ENCODE data around the gene CHST7. TPM values are rescaled to one million over a fixed set of nuclear protein-coding genes. Genes with fewer than 3 reads are reported as not detected.

Gene CHST7
- total RNA-seq, 6 experiments from 2014 or later: 4.8 to 7.1 (median 5.7) TPM

- intact Hi-C loops (cut with DNase I): no loop called here
- Histone ChIP-seq H3K4me1 (peaks cover 0 to 55% (median 6%) of the 10 kb centered on the region in 4 donors), H3K9me3 (no peaks in the 10 kb centered on the region), H3K27ac (peak overlapping the region in 1 of 3 donors; percentile 15), H3K27me3 (no peaks in the 10 kb centered on the region), H3K4me3 (peak overlapping the region in 1 of 3 donors; percentile 6), H3K36me3 (no peaks in the 10 kb centered on the region)
- ATAC-seq (peak in 3 of 4 donors; percentile 35 to 83 (median 61)), DNase-seq (peak in 1 of 3 donors; percentile 48)
- WGBS (ENCODE audit: insufficient coverage, low coverage, low lambda C conversion rate, missing lambda C conversion rate): 33% methylated on average over 6 of the region's 6 CpGs
- no peak for TF ChIP-seq POLR2A (IDR thresholded peaks at IDR 0.05)
- no peak for TF ChIP-seq CTCF (IDR thresholded peaks at IDR 0.05)
Observed at GRCh38 chrX:46624090-46624786, 50.7 kb downstream of the CHST7 start.

- intact Hi-C loops (cut with DNase I): no loop called here
- WGBS (ENCODE audit: insufficient coverage, low coverage, low lambda C conversion rate, missing lambda C conversion rate): 52% methylated on average over 3 of the region's 7 CpGs
- Histone ChIP-seq H3K27ac (peak overlapping the region; percentile 28 to 65 (median 51)), H3K4me3 (no peak overlapping the region), H3K36me3 (no peaks in the 10 kb centered on the region), H3K9me3 (no peaks in the 10 kb centered on the region), H3K27me3 (no peaks in the 10 kb centered on the region), H3K4me1 (peaks cover 0 to 44% (median 6%) of the 10 kb centered on the region in 4 donors)
- DNase-seq: no peak
- ATAC-seq: peak in 3 of 4 donors; percentile 21 to 43 (median 23)
- TF ChIP-seq POLR2A (IDR thresholded peaks at IDR 0.05) (no peak), CTCF (IDR thresholded peaks at IDR 0.05) (no peak)
Observed at GRCh38 chrX:46626566-46626965, 53.0 kb downstream of the CHST7 start.

GRCh38 chrX:46627062-46627461 lies 53.5 kb downstream of the CHST7 start:
- Histone ChIP-seq H3K4me1 (peaks cover 0 to 39% (median 6%) of the 10 kb centered on the region in 4 donors), H3K27ac (peak overlapping the region; percentile 28 to 65 (median 51)), H3K27me3 (no peaks in the 10 kb centered on the region), H3K4me3 (no peak overlapping the region), H3K9me3 (no peaks in the 10 kb centered on the region), H3K36me3 (no peaks in the 10 kb centered on the region)
- no peak for TF ChIP-seq POLR2A (IDR thresholded peaks at IDR 0.05)
- TF ChIP-seq CTCF (IDR thresholded peaks at IDR 0.05): no peak
- ATAC-seq (peak in 3 of 4 donors; percentile 2 to 30 (median 5)), DNase-seq (no peak)
- 22% methylated on average over 4 of the region's 4 CpGs for WGBS (ENCODE audit: insufficient coverage, low coverage, low lambda C conversion rate, missing lambda C conversion rate)
- intact Hi-C loops (cut with DNase I): no loop called here

GRCh38 chrX:46627711-46628419 lies 54.3 kb downstream of the CHST7 start:
- intact Hi-C loops (cut with DNase I): no loop called here
- Histone ChIP-seq H3K36me3 (no peaks in the 10 kb centered on the region), H3K4me3 (no peak overlapping the region), H3K4me1 (peaks cover 0 to 31% (median 4%) of the 10 kb centered on the region in 4 donors), H3K27me3 (no peaks in the 10 kb centered on the region), H3K27ac (peak overlapping the region; percentile 28 to 65 (median 51)), H3K9me3 (no peaks in the 10 kb centered on the region)
- no peak for TF ChIP-seq CTCF (IDR thresholded peaks at IDR 0.05)
- no peak for TF ChIP-seq POLR2A (IDR thresholded peaks at IDR 0.05)
- peak; percentile 13 to 43 (median 28) for ATAC-seq
- no peak for DNase-seq
- 32% methylated on average over 9 of the region's 10 CpGs for WGBS (ENCODE audit: insufficient coverage, low coverage, low lambda C conversion rate, missing lambda C conversion rate)
